Islet of Langerhans (tissue), 1 donor: ENCODE data around the gene SETD6.
"Not testable (repeated sequence)": the region's sequence is repeated elsewhere in the genome, so short reads cannot be mapped to it uniquely, and the experiment has no call there.

Experiments
- FAIRE-seq: peaks from one replicate; lab custom pipeline; 2011; peaks lifted over from hg19 to GRCh38; lab: Jason Lieb, UNC

Gene SETD6

GRCh38 chr16:58515125-58515870, at the start of gene SETD6:
TSS of gene SETD6 (plus strand) at chr16:58515517. CDS start at chr16:58515538, 21 bp downstream.
- FAIRE-seq: no peak

- FAIRE-seq: no peak
Measured at GRCh38 chr16:58465817-58466216, 49.5 kb upstream of the SETD6 start.

GRCh38 chr16:58466396-58466795, 48.9 kb upstream of the SETD6 start:
- FAIRE-seq: no peak

DNA sequence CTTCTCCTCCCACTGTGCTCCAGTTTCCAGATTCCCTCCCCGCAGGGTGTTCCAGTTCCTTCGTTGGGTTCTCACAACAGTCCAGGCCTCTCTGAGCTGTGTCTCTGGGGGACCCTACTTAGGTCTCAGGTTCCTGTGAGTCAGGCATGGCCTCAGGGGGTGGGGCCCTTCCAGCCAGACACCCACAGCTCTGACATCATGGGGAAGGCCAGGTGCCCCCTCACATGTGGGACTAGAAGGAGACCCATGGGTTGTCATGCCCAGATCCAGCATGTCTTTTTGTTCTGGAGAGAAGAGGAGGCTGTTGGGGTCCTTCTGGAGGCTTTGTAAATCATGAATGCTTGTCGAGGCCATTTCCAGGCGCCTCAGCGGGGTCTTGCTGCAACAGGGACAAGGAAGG, 47.4 kb upstream of the SETD6 start:
- FAIRE-seq: no peak

DNA sequence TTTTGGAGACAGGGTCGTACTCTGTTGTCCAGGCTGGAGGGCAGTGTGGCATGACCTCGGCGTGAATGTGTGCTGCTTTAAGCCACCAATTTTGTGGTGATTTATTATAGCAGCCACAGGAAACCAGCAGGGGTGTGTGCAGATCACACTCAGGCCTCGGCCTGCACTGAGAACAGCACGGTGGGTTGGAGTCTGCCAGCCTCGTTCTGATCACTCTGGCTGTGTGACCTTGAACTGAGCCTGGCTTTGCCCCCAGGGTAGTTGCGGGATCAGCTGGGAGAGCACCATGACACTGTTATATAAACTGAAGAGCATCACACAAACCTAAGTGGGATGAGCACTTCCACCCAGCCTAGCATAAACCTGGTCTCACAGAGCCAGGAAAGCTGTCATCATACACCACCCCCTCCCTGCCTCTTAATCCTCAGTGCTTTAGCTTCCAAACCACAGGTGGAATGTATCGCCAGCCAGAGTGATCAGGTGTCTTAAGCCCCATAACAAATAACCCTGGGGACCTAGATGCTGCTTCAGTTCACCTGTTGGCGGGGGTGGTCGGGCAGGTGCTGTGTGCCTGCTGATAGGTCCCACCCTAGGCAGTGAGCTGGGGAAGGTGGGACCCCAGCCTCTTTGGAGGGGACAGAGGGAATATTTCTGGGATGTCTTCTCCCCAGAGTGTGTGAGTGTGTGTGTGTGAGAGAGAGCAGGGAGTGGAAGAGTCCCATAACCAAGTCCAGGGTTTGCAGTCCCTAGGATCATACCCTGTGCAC, 43.9 kb upstream of the SETD6 start:
- no peak for FAIRE-seq

DNA sequence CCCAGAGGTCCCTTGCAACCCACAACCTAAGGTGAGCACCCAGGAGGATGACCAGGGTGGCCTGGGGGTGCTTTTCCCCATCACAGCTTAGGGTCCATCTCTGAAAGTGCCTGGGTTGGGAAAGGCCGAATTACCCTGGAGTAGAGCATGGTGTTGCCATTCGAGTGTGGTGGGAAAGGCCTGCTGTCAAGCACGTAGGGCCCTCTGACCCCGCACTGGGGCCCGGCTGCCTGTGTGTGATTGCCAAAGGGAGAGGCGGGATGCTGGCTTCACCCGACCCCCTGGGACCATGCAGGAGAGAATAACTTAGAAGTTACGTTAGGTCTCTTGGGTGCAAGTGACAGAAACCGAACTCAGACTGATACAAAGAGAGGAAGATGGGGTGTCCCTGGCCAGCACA, 43.1 kb upstream of the SETD6 start:
- FAIRE-seq: no peak

- FAIRE-seq: no peak
Measured at GRCh38 chr16:58472827-58473226, 42.5 kb upstream of the SETD6 start.

DNA sequence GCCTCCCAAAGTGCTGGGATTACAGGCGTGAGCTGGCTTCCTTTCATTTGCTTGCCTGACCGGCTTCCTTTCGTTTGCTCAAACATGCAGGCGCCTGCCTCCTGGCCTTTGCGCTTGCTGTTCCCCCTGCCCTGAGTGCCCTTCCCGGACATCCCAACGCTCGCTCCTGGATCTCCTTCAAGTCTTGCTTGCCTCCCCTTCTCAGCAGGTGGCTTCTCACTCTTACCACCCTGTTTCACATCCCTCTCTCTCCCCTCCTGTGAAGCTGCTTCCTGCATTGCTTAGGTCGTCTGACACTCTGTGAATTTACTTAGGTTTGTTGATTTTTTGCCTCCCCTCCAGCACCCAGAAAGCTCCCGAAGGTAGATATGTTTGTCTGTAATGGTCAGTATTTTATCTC, 41.0 kb upstream of the SETD6 start:
- no peak for FAIRE-seq

DNA sequence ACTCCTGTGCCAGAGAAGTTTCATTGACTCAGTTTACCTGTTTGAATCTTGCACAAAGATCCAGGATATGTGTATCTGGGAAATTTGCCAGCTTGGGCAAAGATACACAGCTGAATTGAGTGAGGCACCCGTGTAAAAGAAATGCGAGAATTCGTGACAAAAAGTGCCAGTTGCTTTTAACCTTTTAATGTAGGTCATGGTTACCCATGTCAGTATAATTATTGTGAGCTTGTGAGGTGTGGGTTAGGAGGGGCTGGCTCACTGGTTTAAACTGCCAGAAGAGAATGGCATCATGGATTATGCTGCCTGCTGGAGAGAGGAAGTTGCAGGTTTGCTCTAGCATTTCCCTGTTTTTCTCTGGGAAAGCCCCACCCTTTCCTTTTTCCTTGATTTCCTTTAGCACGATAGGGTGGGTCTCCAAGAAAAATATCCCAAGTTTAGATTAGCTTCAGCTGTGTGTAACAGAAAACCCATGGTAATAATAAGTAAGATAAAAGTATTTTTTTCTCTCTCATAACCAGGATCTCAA, 40.2 kb upstream of the SETD6 start:
- FAIRE-seq: no peak

GRCh38 chr16:58476791-58477190, 38.5 kb upstream of the SETD6 start:
- FAIRE-seq: no peak

DNA sequence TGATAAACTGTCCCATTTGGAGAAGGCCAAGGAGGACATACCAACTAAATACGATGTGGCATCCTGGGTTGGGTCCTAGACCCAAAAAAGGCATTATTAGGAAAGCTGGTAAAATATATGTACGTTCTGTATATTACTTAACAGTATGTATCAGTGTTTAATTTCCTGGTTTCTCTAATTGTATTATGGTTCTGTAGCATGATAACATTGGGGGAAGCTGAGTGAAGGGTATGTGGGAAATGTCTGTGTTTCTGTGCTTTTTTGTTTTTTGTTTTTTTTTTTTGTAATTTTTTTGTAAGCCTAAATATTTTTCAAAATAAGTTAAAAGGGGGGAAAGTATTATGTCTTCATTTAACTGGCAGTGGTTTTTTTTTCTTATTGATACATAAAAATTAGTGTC, 36.9 kb upstream of the SETD6 start:
- FAIRE-seq: no peak

DNA sequence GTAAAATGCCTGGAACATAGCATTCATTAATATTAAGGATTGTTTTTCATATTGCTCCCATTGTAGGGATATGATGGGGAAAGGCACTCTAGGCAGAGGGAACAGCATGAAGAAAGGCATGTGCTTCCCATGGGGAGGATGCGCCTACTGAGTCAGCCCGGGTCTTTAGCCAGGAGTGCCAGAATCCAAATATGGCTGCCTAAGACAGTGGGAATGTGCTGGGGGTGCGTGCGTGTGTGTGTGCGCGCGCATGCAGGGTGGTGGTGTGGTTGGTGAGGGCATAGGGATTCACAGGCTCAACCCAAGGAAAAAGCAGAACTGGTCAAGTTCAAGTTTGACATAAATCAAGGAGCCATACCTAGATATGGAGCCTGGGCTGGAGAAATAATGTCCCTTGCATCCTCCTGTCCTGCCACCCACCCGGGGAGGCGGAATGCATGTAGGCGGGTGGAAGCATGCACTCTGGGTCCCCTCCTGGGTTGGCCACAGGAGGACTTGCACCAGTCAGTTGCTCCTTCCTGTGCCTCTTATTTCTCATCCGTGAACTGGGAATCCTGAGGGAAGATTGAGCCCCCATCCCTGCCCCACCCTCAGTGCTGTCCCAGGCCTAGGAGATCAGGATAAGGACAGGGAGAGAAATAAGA, 34.0 kb upstream of the SETD6 start:
- FAIRE-seq: no peak

- no peak for FAIRE-seq
Measured at GRCh38 chr16:58481931-58482330, 33.4 kb upstream of the SETD6 start.

DNA sequence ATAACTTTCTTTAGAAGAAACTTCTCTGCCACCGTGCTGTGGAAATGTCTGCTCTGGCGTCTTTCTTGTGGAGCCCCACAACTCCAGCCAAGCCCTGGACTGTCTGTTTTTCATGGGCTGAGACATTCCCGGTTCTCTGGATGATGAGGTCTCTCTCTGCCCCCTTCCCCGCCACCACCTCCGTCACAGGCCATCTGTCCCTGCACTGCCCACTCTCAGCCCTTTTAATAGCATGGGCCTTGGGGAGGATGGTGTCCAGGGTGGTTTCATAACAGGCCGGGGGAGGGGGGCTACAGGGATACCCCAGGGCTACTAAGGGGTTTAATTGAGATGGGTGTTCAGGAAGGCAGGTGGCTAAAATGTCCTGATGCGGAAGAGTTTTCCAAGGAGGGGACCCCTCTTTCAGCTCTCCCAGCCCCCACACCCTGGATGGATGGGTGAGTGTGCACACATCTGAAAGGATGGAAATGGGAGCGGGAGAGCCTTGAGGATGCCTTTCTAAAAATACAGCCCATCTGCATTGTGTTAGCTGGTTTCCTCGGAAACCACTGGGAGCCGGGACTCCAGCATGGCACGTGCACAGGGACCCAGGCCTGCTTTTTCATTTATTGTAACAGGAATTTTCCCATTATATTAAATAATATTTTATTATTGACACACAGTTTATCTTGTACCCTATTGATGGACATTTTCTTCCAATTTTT, 30.0 kb upstream of the SETD6 start:
- FAIRE-seq: no peak

DNA sequence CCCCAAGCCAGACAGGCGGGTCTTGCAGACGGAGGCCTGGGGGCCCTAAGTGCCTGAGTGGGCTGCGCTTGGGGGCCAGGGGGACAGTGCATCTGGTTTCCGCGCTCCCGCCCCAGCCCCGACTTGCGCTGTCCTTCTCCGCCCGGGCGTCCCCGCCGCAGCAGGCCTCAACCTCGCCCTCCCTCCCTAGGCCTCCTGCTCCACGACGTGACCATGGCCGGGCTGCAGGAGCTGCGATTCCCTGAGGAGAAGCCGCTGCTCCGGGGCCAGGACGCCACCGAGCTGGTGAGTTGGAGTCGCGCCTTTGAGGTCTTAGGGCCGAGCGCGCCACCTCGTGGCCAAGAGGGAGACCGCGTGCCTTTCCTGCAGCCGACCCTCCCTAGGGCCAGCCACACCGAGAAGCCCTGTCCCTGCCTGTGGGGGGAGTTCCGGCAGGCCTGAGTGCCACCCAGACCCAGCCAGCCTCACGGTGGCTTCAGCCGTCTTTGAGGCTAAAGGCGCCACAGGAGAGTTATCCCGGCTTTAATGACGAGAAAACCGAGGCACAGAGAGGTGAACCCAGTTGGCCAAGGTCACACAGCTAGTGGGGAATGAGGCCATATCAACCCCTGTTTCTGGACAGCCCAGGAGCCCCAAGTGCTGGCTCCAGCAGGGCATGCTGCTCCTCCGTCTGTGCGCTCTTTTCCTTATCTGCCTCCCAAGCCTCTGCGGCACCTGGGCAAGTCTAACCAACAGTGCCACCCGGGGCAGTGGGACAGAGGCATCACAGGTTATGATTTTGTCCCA, 27.6 kb upstream of the SETD6 start:
- FAIRE-seq: no peak

DNA sequence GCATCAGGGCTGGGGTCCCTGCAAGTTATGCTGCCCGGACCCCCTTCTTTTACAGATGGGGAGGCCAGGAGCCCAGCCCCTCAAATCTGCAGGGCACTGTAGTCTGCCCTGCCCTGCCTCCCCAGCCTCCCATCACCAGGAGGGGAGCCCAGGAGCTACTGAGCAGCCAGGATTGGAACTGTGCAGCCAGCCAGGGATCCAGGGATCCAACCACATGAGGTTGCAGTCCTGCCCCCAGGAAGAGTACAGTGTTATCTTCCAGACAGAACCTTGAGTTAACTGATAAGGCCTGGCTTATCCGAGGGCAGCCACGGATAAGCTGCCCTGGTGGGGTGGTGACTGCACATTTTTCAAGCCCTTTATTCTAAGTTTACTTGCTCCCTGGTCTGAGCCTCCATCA, 26.8 kb upstream of the SETD6 start:
- no peak for FAIRE-seq

GRCh38 chr16:58490065-58490464, 25.3 kb upstream of the SETD6 start:
- FAIRE-seq: no peak

- not testable (repeated sequence) for FAIRE-seq
Measured at GRCh38 chr16:58490539-58490938, 24.8 kb upstream of the SETD6 start.

DNA sequence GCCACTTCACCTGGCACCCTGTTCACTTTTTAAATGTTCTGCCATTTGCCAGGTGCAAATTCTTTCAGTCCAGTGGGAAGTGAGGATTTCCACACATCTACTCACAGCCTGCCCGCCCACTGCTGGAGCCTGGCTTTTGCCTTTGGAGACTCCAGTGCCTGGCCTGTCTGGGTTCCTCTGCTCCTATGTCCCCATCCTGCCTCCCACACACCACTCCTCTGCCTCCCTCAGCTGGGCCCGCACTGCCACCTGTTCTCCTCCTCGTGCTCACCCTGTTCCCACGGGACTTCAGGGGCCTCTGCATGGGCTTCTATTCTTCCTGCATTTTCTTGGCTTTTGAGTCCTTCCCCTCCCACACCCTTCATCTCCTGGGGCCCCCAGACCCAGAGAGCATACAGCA, 23.3 kb upstream of the SETD6 start:
- FAIRE-seq: no peak

DNA sequence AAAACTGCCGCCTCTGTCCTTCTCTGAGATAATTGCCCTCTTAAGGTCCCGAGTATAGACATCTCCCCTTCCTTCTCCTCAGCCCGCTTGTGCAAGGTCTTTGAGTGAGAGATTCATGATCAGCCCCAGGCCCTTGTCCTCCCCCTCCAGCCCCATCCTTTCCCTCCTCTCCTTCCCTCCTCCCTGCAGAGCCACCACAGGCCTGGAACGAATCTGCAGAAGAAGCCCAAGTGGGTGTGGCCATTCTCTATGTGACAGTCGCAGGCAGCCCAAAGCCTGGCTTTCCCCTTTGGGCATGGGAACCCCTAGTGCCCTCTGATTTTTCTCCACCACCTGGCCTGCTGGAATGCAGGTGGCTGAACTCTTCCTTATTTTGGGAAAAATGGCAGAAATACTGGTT, 22.6 kb upstream of the SETD6 start:
- FAIRE-seq: no peak

DNA sequence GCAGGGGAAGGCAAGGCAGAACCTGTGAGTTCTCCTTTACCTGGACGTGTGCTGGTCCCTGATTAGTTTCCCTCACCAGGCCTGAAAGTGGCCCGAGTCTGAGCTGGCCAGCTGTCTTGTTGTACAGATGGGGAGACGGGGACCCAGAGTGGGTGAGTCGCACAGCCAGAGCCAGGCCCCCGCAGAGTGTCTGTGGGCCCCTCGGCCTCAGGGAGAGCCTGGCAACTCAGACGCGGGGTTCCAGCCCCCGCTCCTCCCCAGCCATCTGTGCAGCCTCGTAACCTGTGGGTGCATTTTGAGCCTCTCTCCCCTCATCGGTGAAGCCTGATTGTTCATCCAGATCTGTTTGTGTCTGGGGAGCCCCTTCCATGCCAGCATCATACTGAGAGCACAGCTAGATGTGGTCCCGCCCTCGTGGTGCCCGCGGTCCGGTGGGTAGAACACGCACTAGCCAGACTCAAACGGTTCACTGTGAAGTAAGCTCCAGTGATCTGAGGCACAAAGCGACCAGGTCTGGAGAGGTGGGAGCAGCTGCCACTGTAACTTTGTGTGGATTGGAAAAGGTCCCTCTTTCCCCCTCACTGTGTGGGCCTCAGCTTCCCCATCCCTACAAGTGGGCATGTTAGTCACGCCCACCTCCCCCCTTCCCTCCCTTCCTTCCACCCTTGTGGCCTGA, 21.4 kb upstream of the SETD6 start:
- no peak for FAIRE-seq
